ENCODE data around the gene ADA. TPM values are rescaled to one million over a fixed set of nuclear protein-coding genes. Genes with fewer than 3 reads are reported as not detected.
"Not testable (repeated sequence)": the region's sequence is repeated elsewhere in the genome, so short reads cannot be mapped to it uniquely, and the experiment has no call there.

Gene ADA
- total and polyA plus RNA-seq, 4 experiments from 2014 or later = 28.4 to 64.3 (median 39.8) TPM

GRCh38 chr20:44678242-44678641 lies 26.7 kb upstream of the ADA start:
- Mint-ChIP-seq H3K36me3 (no peaks in the 10 kb centered on the region), H3K27ac (no peak overlapping the region), H3K9me3 (no peaks in the 10 kb centered on the region), H3K4me1 (no peaks in the 10 kb centered on the region), H3K4me3 (no peak overlapping the region), H3K27me3 (no peaks in the 10 kb centered on the region)
- Histone ChIP-seq H3K9me3 (ENCODE audit: control insufficient read depth in 1 of 2, low read length in 2 of 2) (no peaks in the 10 kb centered on the region), H3K4me1 (ENCODE audit: insufficient read depth, low read length) (peaks cover under 1% of the 10 kb centered on the region), H3K36me3 (ENCODE audit: insufficient read depth, low read length) (no peaks in the 10 kb centered on the region), H3K4me3 (ENCODE audit: low read length in 2 of 2) (no peak overlapping the region), H3K27ac (ENCODE audit: low read depth, low read length) (no peak overlapping the region), H3K27me3 (ENCODE audit: insufficient read depth, low read length) (no peaks in the 10 kb centered on the region)
- CTCF ChIA-PET (ENCODE audit: partially characterized antibody) = interaction anchor here (1.2 to 1.5 kb wide), 3 partner anchors 28 to 68 kb away, joined by 3 read pairs; no protein-coding TSS in a partner anchor
- intact Hi-C loops (cut with micrococcal nuclease) = no loop called here
- DNase-seq = no peak
- POLR2A ChIA-PET (ENCODE audit: partially characterized antibody) = no interaction called here

GRCh38 chr20:44672318-44672902 lies 20.9 kb upstream of the ADA start:
- peaks cover 5 to 27% (median 16%) of the 10 kb centered on the region in 4 donors for H3K4me1 Mint-ChIP-seq
- H3K27ac Mint-ChIP-seq; H3K9me3 ChIP-seq (ENCODE audit: control insufficient read depth in 1 of 2, low read length in 2 of 2); H3K27me3 Mint-ChIP-seq; H3K36me3 ChIP-seq (ENCODE audit: insufficient read depth, low read length); H3K4me3 ChIP-seq (ENCODE audit: low read length in 2 of 2); intact Hi-C loops (cut with micrococcal nuclease); DNase-seq; H3K9me3 Mint-ChIP-seq; H3K36me3 Mint-ChIP-seq; H3K27me3 ChIP-seq (ENCODE audit: insufficient read depth, low read length): not testable (repeated sequence)
- ChIA-PET CTCF (ENCODE audit: partially characterized antibody) (interaction anchor here (1.2 to 3.1 kb wide), 4 partner anchors 11 to 62 kb away, joined by 3 to 60 read pairs (median 5); no protein-coding TSS in a partner anchor), POLR2A (ENCODE audit: partially characterized antibody) (interaction anchor here (0.6 to 2.2 kb wide), 8 partner anchors 11 to 213 kb away, joined by 3 to 25 read pairs (median 4); partner anchors contain the start of genes ADA, SERINC3 and YWHAB)
- H3K4me3 Mint-ChIP-seq = peak overlapping the region in 4 of 8 donors; percentile 68 to 96 (median 92)
- Histone ChIP-seq H3K27ac (ENCODE audit: low read depth, low read length) (peak overlapping the region; percentile 47), H3K4me1 (ENCODE audit: insufficient read depth, low read length) (peaks cover 32% of the 10 kb centered on the region)

DNA sequence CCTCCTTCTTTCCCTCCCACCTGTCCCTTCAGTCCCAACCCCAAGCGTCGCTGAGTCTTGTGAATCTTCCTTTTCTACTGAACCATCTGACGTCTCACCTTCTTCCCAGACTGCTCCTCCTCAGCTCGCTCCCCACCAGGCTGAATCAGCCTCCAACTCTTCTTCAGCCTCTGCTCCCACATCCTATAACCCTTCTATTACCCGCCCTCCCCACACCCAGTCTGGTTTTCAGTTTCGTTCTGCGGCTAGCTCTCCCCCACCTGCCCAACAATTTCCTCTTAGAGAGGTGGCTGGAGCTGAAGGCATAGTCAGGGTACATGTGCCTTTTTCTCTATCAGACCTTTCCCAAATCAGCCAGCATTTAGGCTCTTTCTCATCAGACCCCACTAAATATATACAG lies 20.0 kb upstream of the ADA start:
- not testable (repeated sequence) for H3K9me3 Mint-ChIP-seq; H3K9me3 ChIP-seq (ENCODE audit: control insufficient read depth in 1 of 2, low read length in 2 of 2); H3K27me3 Mint-ChIP-seq; H3K27me3 ChIP-seq (ENCODE audit: insufficient read depth, low read length); H3K27ac Mint-ChIP-seq; H3K36me3 Mint-ChIP-seq; H3K36me3 ChIP-seq (ENCODE audit: insufficient read depth, low read length)
- Mint-ChIP-seq H3K4me3 (peak overlapping the region in 4 of 8 donors; percentile 91 to 96 (median 94)), H3K4me1 (peaks cover 5 to 27% (median 16%) of the 10 kb centered on the region in 4 donors)
- peak overlapping the region; percentile 23 to 59 for H3K4me3 ChIP-seq (ENCODE audit: low read length in 2 of 2)
- peak; percentile 58 to 82 (median 65) for DNase-seq
- peaks cover 32% of the 10 kb centered on the region for H3K4me1 ChIP-seq (ENCODE audit: insufficient read depth, low read length)
- ChIA-PET CTCF (ENCODE audit: partially characterized antibody) (interaction anchor here (1.2 to 3.1 kb wide), 4 partner anchors 12 to 61 kb away, joined by 3 to 60 read pairs (median 5); no protein-coding TSS in a partner anchor), POLR2A (ENCODE audit: partially characterized antibody) (interaction anchor here (0.6 to 2.2 kb wide), 9 partner anchors 12 to 214 kb away, joined by 3 to 25 read pairs (median 4); partner anchors contain the start of genes ADA, SERINC3 and YWHAB)
- intact Hi-C loops (cut with micrococcal nuclease) = loop anchor here (2.0 kb wide), 2 partner anchors 19 to 53 kb away; no protein-coding TSS in a partner anchor
- H3K27ac ChIP-seq (ENCODE audit: low read depth, low read length) = peak overlapping the region; percentile 47

GRCh38 chr20:44670851-44671250 lies 19.4 kb upstream of the ADA start:
- DNase-seq; H3K36me3 ChIP-seq (ENCODE audit: insufficient read depth, low read length); H3K27me3 Mint-ChIP-seq; H3K36me3 Mint-ChIP-seq; H3K9me3 ChIP-seq (ENCODE audit: control insufficient read depth in 1 of 2, low read length in 2 of 2); H3K27me3 ChIP-seq (ENCODE audit: insufficient read depth, low read length); H3K9me3 Mint-ChIP-seq; H3K27ac ChIP-seq (ENCODE audit: low read depth, low read length): not testable (repeated sequence)
- peak overlapping the region in 4 of 8 donors; percentile 91 to 96 (median 94) for H3K4me3 Mint-ChIP-seq
- POLR2A ChIA-PET (ENCODE audit: partially characterized antibody) = interaction anchor here (1.4 to 2.2 kb wide), 3 partner anchors 12 to 62 kb away, joined by 3 to 25 read pairs (median 12); no protein-coding TSS in a partner anchor
- H3K4me1 ChIP-seq (ENCODE audit: insufficient read depth, low read length) = peaks cover 32% of the 10 kb centered on the region
- H3K4me1 Mint-ChIP-seq = peaks cover 6 to 29% (median 18%) of the 10 kb centered on the region in 4 donors
- CTCF ChIA-PET (ENCODE audit: partially characterized antibody) = interaction anchor here (1.3 kb wide), 1 partner anchor 26 kb away, joined by 4 read pairs; no protein-coding TSS in a partner anchor
- peak overlapping the region in 1 of 7 donors; percentile 23 for H3K27ac Mint-ChIP-seq
- H3K4me3 ChIP-seq (ENCODE audit: low read length in 2 of 2) = peak overlapping the region in 1 of 2 donors; percentile 59
- intact Hi-C loops (cut with micrococcal nuclease) = loop anchor here (2.0 kb wide), 2 partner anchors 18 to 52 kb away; no protein-coding TSS in a partner anchor

DNA sequence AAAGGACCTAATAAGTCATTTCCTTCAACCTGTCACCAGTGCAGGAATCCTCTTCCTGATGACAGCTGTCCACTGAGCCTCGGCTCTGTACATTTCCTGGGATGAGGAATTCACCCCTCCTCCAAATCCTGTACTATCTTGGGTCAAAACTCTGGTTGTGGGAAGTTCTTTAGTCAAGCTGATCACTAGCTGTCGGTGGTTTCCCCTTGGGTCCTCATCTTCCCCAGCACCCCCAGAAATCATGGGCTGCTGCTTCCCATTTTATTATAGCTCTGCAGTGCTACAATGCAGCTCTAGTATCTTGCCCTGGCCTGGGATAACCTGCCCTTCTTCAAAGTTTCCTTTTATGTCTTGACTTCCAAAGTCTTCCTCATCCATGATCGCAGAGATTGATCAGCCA lies 14.6 kb upstream of the ADA start:
- H3K27me3 Mint-ChIP-seq = no peaks in the 10 kb centered on the region
- DNase-seq = no peak
- Histone ChIP-seq H3K27me3 (ENCODE audit: insufficient read depth, low read length) (no peaks in the 10 kb centered on the region), H3K9me3 (ENCODE audit: control insufficient read depth in 1 of 2, low read length in 2 of 2) (no peaks in the 10 kb centered on the region), H3K4me1 (ENCODE audit: insufficient read depth, low read length) (peaks cover 21% of the 10 kb centered on the region), H3K4me3 (ENCODE audit: low read length in 2 of 2) (no peak overlapping the region), H3K36me3 (ENCODE audit: insufficient read depth, low read length) (no peaks in the 10 kb centered on the region), H3K27ac (ENCODE audit: low read depth, low read length) (no peak overlapping the region)
- no peak overlapping the region for H3K4me3 Mint-ChIP-seq
- peak overlapping the region in 1 of 7 donors; percentile 6 for H3K27ac Mint-ChIP-seq
- H3K9me3 Mint-ChIP-seq = no peaks in the 10 kb centered on the region
- H3K4me1 Mint-ChIP-seq = peaks cover 10 to 15% (median 12%) of the 10 kb centered on the region in 4 donors
- intact Hi-C loops (cut with micrococcal nuclease) = no loop called here
- ChIA-PET CTCF (ENCODE audit: partially characterized antibody) (interaction anchor here (0.6 to 8.6 kb wide), 5 partner anchors 17 to 35 kb away, joined by 3 to 81 read pairs (median 3); no protein-coding TSS in a partner anchor), POLR2A (ENCODE audit: partially characterized antibody) (interaction anchor here (0.6 to 4.1 kb wide), 3 partner anchors 10 to 21 kb away, joined by 3 to 18 read pairs (median 9); partner anchors contain the start of gene ADA)
- H3K36me3 Mint-ChIP-seq = peaks cover 4 to 15% of the 10 kb centered on the region in 2 donors

DNA sequence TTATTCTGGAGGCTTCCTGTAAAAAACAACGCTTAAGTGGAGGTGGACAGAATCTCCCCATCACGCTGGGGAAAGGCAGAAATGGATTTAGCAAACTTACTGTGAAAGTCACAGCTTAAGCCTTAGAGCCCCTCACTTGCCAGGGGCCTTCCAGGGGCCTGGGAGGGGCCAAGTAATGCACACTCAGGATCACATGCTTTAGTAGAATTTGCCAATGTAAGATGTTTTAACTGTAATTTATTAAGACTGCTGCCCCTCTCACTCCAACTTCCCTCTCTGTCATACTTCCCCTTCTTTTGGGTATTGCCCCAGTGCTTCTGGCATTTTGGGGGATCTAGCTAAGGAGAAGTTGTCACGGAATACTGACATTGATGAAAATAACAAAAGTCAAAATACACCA lies 12.6 kb upstream of the ADA start:
- Histone ChIP-seq H3K4me3 (ENCODE audit: low read length in 2 of 2) (no peak overlapping the region), H3K27me3 (ENCODE audit: insufficient read depth, low read length) (no peaks in the 10 kb centered on the region), H3K4me1 (ENCODE audit: insufficient read depth, low read length) (peaks cover 6% of the 10 kb centered on the region), H3K9me3 (ENCODE audit: control insufficient read depth in 1 of 2, low read length in 2 of 2) (no peaks in the 10 kb centered on the region), H3K27ac (ENCODE audit: low read depth, low read length) (no peak overlapping the region), H3K36me3 (ENCODE audit: insufficient read depth, low read length) (no peaks in the 10 kb centered on the region)
- no peak overlapping the region for H3K4me3 Mint-ChIP-seq
- peaks cover 3 to 10% (median 6%) of the 10 kb centered on the region in 4 donors for H3K4me1 Mint-ChIP-seq
- ChIA-PET POLR2A (ENCODE audit: partially characterized antibody) (interaction anchor here (1.0 kb wide), 1 partner anchor 14 kb away, joined by 3 read pairs; no protein-coding TSS in a partner anchor), CTCF (ENCODE audit: partially characterized antibody) (interaction anchor here (8.6 kb wide), 1 partner anchor 19 kb away, joined by 81 read pairs; no protein-coding TSS in a partner anchor)
- intact Hi-C loops (cut with micrococcal nuclease) = no loop called here
- H3K27ac Mint-ChIP-seq = no peak overlapping the region
- no peaks in the 10 kb centered on the region for H3K9me3 Mint-ChIP-seq
- DNase-seq = no peak
- peaks cover 10 to 30% of the 10 kb centered on the region in 2 donors for H3K36me3 Mint-ChIP-seq
- no peaks in the 10 kb centered on the region for H3K27me3 Mint-ChIP-seq

GRCh38 chr20:44662261-44662660 lies 10.8 kb upstream of the ADA start:
- H3K9me3 Mint-ChIP-seq = peaks cover 0 to 3% (median 0%) of the 10 kb centered on the region in 8 donors
- ChIA-PET CTCF (ENCODE audit: partially characterized antibody) (interaction anchor here (0.7 to 8.6 kb wide), 2 partner anchors 20 to 21 kb away, joined by 3 to 81 read pairs; no protein-coding TSS in a partner anchor), POLR2A (ENCODE audit: partially characterized antibody) (no interaction called here)
- peaks cover 15 to 38% of the 10 kb centered on the region in 2 donors for H3K36me3 Mint-ChIP-seq
- H3K9me3 ChIP-seq (ENCODE audit: control insufficient read depth in 1 of 2, low read length in 2 of 2) = no peaks in the 10 kb centered on the region
- no peaks in the 10 kb centered on the region for H3K4me1 ChIP-seq (ENCODE audit: insufficient read depth, low read length)
- peaks cover 3 to 9% (median 6%) of the 10 kb centered on the region in 4 donors for H3K4me1 Mint-ChIP-seq
- H3K4me3 Mint-ChIP-seq = no peak overlapping the region
- no peaks in the 10 kb centered on the region for H3K36me3 ChIP-seq (ENCODE audit: insufficient read depth, low read length)
- intact Hi-C loops (cut with micrococcal nuclease) = no loop called here
- H3K27ac ChIP-seq (ENCODE audit: low read depth, low read length) = no peak overlapping the region
- H3K27me3 ChIP-seq (ENCODE audit: insufficient read depth, low read length) = no peaks in the 10 kb centered on the region
- H3K4me3 ChIP-seq (ENCODE audit: low read length in 2 of 2) = no peak overlapping the region
- DNase-seq = no peak
- no peaks in the 10 kb centered on the region for H3K27me3 Mint-ChIP-seq
- H3K27ac Mint-ChIP-seq = no peak overlapping the region

Data from CD4-positive, alpha-beta memory T cell (primary cell).